GM12878 (cell line): Measurements from ENCODE around the gene ZNF791. TPM values are rescaled to one million over a fixed set of nuclear protein-coding genes. Genes with fewer than 3 reads are reported as not detected.

Experiments used
- CBFB ChIP-seq: IDR thresholded peaks from 2 replicates; pipeline ENCODE4 v1.6.1; 2016; ENCODE audit warnings: antibody characterized with exemption, low read depth
- CEBPB ChIP-seq, 2 experiments: fragments of 150-350 bp in 1 of 2; IDR thresholded peaks; 2 replicates each; pipeline ENCODE4 v1.6.1; 2012 to 2014; ENCODE audit warnings: low read depth in 2 of 2, low read length in 2 of 2, borderline replicate concordance in 1 of 2, inconsistent platforms in 1 of 2
- CREM ChIP-seq: IDR thresholded peaks from 2 replicates; pipeline ENCODE4 v1.6.1; 2014; ENCODE audit warnings: antibody characterized with exemption, low read depth
- EGR1 ChIP-seq, 2 experiments: IDR thresholded peaks; 1 replicate in 1 of 2; 2 replicates in 1 of 2; pipeline ENCODE4 v1.6.1; 2011 to 2012; ENCODE audit warnings: low read depth in 2 of 2, low read length in 2 of 2, borderline replicate concordance in 1 of 2, mild to moderate bottlenecking in 1 of 2, moderate library complexity in 1 of 2
- ETV6 ChIP-seq, 2 experiments: fragments of 450-650 bp in 1 of 2; IDR thresholded peaks in 1 of 2; conservative IDR thresholded peaks in 1 of 2; 2 replicates each; pipeline ENCODE4 v1.6.1; 2014; ENCODE audit warnings: antibody characterized with exemption in 1 of 2, borderline replicate concordance in 1 of 2, low read depth in 1 of 2, mild to moderate bottlenecking in 1 of 2, moderate library complexity in 1 of 2
- HCFC1 ChIP-seq: fragments of 150-350 bp; IDR thresholded peaks from 2 replicates; pipeline ENCODE4 v1.6.1; 2014; ENCODE audit warnings: low read length
- IKZF1 ChIP-seq: fragments of 450-650 bp; conservative IDR thresholded peaks from 2 replicates; pipeline ENCODE4 v1.6.1; 2017; ENCODE audit warnings: antibody characterized with exemption, mild to moderate bottlenecking
- IKZF2 ChIP-seq, 2 experiments: fragments of 450-650 bp; IDR thresholded peaks; 2 replicates each; pipeline ENCODE4 v1.6.1; 2017; ENCODE audit warnings: mild to moderate bottlenecking in 2 of 2, moderate library complexity in 2 of 2
- JUND ChIP-seq: IDR thresholded peaks from 2 replicates; pipeline ENCODE4 v1.6.1; 2012; ENCODE audit warnings: low read depth, mild to moderate bottlenecking, low read length, improper control_type of control experiment, moderate library complexity
- NR2F1 ChIP-seq: fragments of 450-650 bp; conservative IDR thresholded peaks from 2 replicates; pipeline ENCODE4 v1.6.1; 2017; ENCODE audit warnings: mild to moderate bottlenecking
- NRF1 ChIP-seq: conservative IDR thresholded peaks from 2 replicates; pipeline ENCODE4 v1.6.1; 2011; ENCODE audit warnings: mild to moderate bottlenecking, low read depth, low read length, improper control_type of control experiment
- PML ChIP-seq: IDR thresholded peaks from 2 replicates; pipeline ENCODE4 v1.6.1; 2012; ENCODE audit warnings: low read length, inconsistent platforms
- POLR2A ChIP-seq: IDR thresholded peaks from 2 replicates; pipeline ENCODE4 v1.6.1; 2011; ENCODE audit warnings: low read depth, mild to moderate bottlenecking, low read length
- POLR2AphosphoS2 ChIP-seq: IDR thresholded peaks from 2 replicates; pipeline ENCODE4 v1.6.1; 2011; ENCODE audit warnings: low read depth, mild to moderate bottlenecking, low read length, improper control_type of control experiment, moderate library complexity
- POU2F2 ChIP-seq: IDR thresholded peaks from 3 replicates; pipeline ENCODE4 v1.6.1; 2011; ENCODE audit warnings: low read depth, mild to moderate bottlenecking, low read length, borderline replicate concordance
- RUNX3 ChIP-seq: IDR thresholded peaks from 2 replicates; pipeline ENCODE4 v1.6.1; 2012; ENCODE audit warnings: low read length, inconsistent platforms
- SIX5 ChIP-seq: IDR thresholded peaks from 2 replicates; pipeline ENCODE4 v1.6.1; 2011; ENCODE audit warnings: mild to moderate bottlenecking, low read depth, low read length, moderate library complexity; ENCODE audit not compliant: severe bottlenecking
- SP1 ChIP-seq: IDR thresholded peaks from one replicate; pipeline ENCODE4 v1.6.1; 2011; ENCODE audit warnings: low read depth, low read length
- TAF1 ChIP-seq: IDR thresholded peaks from 2 replicates; pipeline ENCODE4 v1.6.1; 2011; ENCODE audit warnings: mild to moderate bottlenecking, low read depth, low read length, borderline replicate concordance
- TCF3 ChIP-seq: IDR thresholded peaks from 2 replicates; pipeline ENCODE4 v1.6.1; 2012; ENCODE audit warnings: low read depth, mild to moderate bottlenecking, low read length, borderline replicate concordance; ENCODE audit not compliant: insufficient read depth
- YY1 ChIP-seq: IDR thresholded peaks from 2 replicates; pipeline ENCODE4 v1.6.1; 2011; ENCODE audit warnings: low read depth, mild to moderate bottlenecking, low read length
- ZBED1 ChIP-seq: IDR thresholded peaks from 2 replicates; pipeline ENCODE4 v1.6.1; 2016; ENCODE audit warnings: borderline replicate concordance
- ZNF24 ChIP-seq: fragments of 450-650 bp; IDR thresholded peaks from 2 replicates; pipeline ENCODE4 v1.6.1; 2017; ENCODE audit warnings: antibody characterized with exemption, mild to moderate bottlenecking
- polyA plus RNA-seq, 11 experiments: library from polyadenylated mRNA; depleted of rRNA in 4 of 11; unstranded in 6 of 11; stranded (reverse) in 5 of 11; fragments of >200 nt; fragmentation: Nextera tagmentation in 4 of 11; fragmentation: Illumina TruSeq in 1 of 11; extraction: Ambion mirVana in 4 of 11; extraction: Trizol in 1 of 11; gene quantifications; 1 replicate in 1 of 11; 2 replicates in 10 of 11; pipeline versions ENCODE4 v1.2.1 to v1.2.3, GENCODE V29; 2011 to 2016; ENCODE audit warnings: inconsistent platforms in 2 of 11, missing spikeins in 2 of 11, low read depth in 1 of 11
- total RNA-seq, 4 experiments: library from RNA; depleted of rRNA in 3 of 4; stranded (reverse); fragments of >200 nt in 3 of 4; fragmentation: Illumina TruSeq in 1 of 4; extraction: Trizol in 1 of 4; gene quantifications; 2 replicates each; pipeline versions ENCODE4 v1.2.1 to v1.2.3, GENCODE V29; 2013 to 2021
- TF ChIP-seq, protein P1 (sequence below): fragments of 450-650 bp; IDR thresholded peaks from 2 replicates; pipeline ENCODE4 v1.6.1; 2016; ENCODE audit warnings: mild to moderate bottlenecking
- TF ChIP-seq, protein P2 (sequence below): fragments of 150-350 bp; IDR thresholded peaks from 2 replicates; pipeline ENCODE4 v1.6.1; 2014; ENCODE audit warnings: mild to moderate bottlenecking, low read depth, low read length
- TF ChIP-seq, protein P3 (sequence below): IDR thresholded peaks from 2 replicates; pipeline ENCODE4 v1.6.1; 2011; ENCODE audit warnings: low read depth, mild to moderate bottlenecking, low read length, moderate library complexity, borderline replicate concordance; ENCODE audit errors: extremely low read depth
- TF ChIP-seq, protein P4 (sequence below): fragments of 450-650 bp; IDR thresholded peaks from 2 replicates; pipeline ENCODE4 v1.6.1; 2016; ENCODE audit warnings: mild to moderate bottlenecking

The ZNF791 gene
- total and polyA plus RNA-seq, 10 of the 15 experiments (the other 5 are each of a cell fraction or from before 2014, with no cell fraction given), result 7.5 to 24.0 (median 11.8) TPM

DNA sequence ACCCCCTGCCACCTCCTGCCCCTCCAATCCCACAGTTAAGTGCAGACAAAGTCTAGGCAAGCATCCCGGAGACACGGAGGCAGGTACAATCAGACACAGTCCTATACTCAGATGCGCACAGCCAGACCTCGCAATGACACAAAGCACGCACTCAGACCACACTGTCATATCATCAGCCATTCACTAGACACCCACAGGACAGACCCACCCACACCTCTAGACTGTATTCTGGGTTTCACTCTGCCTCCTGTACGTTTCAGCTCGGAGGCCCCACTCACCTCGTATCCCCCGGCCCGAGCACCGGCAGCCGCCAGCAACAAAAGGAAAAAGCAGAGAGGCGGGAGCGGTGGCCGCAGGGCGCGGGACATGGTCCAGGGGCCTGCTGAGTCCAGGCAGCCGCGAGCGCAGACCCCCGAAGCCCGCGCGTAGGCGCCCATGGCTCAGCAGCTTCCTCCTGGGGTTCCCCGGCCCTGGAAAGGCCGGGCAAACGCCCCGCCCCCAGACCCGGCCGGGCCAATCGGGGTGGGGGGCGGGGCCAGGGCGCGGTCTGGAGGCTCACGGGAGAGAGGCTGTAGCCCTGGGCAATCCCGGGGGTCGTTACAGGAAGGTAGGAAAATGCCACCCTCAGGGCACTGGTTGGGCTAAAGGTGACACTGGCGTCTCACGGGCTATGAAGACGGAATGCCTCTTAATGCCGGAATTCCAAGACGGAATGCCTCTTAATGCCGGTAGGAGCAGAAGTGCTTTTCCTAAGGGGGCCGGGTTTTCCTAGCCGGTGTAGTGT is 55.7 kb downstream of the ZNF791 start, which contains the start of the genes MAN2B1 and WDR83 (continued):
- TF ChIP-seq RUNX3, result peak; percentile 65; the same call in 1 of the 2 replicates
- peak; percentile 69 for TF ChIP-seq IKZF1
- TF ChIP-seq, protein P1, sequence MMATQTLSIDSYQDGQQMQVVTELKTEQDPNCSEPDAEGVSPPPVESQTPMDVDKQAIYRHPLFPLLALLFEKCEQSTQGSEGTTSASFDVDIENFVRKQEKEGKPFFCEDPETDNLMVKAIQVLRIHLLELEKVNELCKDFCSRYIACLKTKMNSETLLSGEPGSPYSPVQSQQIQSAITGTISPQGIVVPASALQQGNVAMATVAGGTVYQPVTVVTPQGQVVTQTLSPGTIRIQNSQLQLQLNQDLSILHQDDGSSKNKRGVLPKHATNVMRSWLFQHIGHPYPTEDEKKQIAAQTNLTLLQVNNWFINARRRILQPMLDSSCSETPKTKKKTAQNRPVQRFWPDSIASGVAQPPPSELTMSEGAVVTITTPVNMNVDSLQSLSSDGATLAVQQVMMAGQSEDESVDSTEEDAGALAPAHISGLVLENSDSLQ, result peak; percentile 42; the same call in 1 of the 2 replicates
- peak; percentile 66; the same call in 1 of the 2 replicates for TF ChIP-seq TAF1
- TF ChIP-seq TCF3, result no peak
- TF ChIP-seq CBFB, result peak; percentile 24; the same call in 1 of the 2 replicates
- TF ChIP-seq JUND, result no peak
- TF ChIP-seq EGR1 (IDR thresholded peaks at IDR 0.05; ENCODE audit: borderline replicate concordance in 1 of 2, low read depth in 2 of 2, low read length in 2 of 2), result peak in 1 of 2 experiments; percentile 28; a peak in 1 of 3 replicates
- peak; percentile 14 to 19; a peak in 1 of 4 replicates for TF ChIP-seq IKZF2 (IDR thresholded peaks at IDR 0.05)
- TF ChIP-seq POLR2A, result peak; percentile 80
- TF ChIP-seq SIX5, result no peak
- no peak for TF ChIP-seq ZNF24
- TF ChIP-seq ETV6 (conservative IDR thresholded peaks at IDR 0.05 in 1 of 2, IDR thresholded peaks at IDR 0.05 in 1 of 2; ENCODE audit: borderline replicate concordance in 1 of 2, low read depth in 1 of 2), result no peak
- peak; percentile 36; the same call in 1 of the 2 replicates for TF ChIP-seq PML
- TF ChIP-seq YY1, result peak; percentile 69; the same call in 1 of the 2 replicates
- TF ChIP-seq, protein P2, sequence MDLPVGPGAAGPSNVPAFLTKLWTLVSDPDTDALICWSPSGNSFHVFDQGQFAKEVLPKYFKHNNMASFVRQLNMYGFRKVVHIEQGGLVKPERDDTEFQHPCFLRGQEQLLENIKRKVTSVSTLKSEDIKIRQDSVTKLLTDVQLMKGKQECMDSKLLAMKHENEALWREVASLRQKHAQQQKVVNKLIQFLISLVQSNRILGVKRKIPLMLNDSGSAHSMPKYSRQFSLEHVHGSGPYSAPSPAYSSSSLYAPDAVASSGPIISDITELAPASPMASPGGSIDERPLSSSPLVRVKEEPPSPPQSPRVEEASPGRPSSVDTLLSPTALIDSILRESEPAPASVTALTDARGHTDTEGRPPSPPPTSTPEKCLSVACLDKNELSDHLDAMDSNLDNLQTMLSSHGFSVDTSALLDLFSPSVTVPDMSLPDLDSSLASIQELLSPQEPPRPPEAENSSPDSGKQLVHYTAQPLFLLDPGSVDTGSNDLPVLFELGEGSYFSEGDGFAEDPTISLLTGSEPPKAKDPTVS, result no peak
- TF ChIP-seq CEBPB (IDR thresholded peaks at IDR 0.05; ENCODE audit: borderline replicate concordance in 1 of 2, low read depth in 2 of 2, low read length in 2 of 2), result no peak
- no peak for TF ChIP-seq ZBED1
- 0 out of 2 replicates have a peak, but pooled peaks have one; percentile 20 for TF ChIP-seq CREM
- no peak for TF ChIP-seq HCFC1
- TF ChIP-seq NRF1, result no peak
- TF ChIP-seq, protein P3, sequence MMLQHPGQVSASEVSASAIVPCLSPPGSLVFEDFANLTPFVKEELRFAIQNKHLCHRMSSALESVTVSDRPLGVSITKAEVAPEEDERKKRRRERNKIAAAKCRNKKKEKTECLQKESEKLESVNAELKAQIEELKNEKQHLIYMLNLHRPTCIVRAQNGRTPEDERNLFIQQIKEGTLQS, result 0 out of 2 replicates have a peak, but pooled peaks have one; percentile 13
- no peak for TF ChIP-seq POU2F2
- TF ChIP-seq, protein P4, sequence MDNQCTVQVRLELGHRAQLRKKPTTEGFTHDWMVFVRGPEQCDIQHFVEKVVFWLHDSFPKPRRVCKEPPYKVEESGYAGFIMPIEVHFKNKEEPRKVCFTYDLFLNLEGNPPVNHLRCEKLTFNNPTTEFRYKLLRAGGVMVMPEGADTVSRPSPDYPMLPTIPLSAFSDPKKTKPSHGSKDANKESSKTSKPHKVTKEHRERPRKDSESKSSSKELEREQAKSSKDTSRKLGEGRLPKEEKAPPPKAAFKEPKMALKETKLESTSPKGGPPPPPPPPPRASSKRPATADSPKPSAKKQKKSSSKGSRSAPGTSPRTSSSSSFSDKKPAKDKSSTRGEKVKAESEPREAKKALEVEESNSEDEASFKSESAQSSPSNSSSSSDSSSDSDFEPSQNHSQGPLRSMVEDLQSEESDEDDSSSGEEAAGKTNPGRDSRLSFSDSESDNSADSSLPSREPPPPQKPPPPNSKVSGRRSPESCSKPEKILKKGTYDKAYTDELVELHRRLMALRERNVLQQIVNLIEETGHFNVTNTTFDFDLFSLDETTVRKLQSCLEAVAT, result peak; percentile 32; the same call in 1 of the 2 replicates
- no peak; the same call in 1 of the 2 replicates for TF ChIP-seq POLR2AphosphoS2
- TF ChIP-seq NR2F1, result 0 out of 2 replicates have a peak, but pooled peaks have one; percentile 18
- no peak for TF ChIP-seq SP1
